HG03135 (cell line): ENCODE results near the gene SLC16A12.
"Not testable (repeated sequence)": the region's sequence is repeated elsewhere in the genome, so short reads cannot be mapped to it uniquely, and the experiment has no call there.

Source experiments
- ATAC-seq: cut with Tn5 transposase; IDR thresholded peaks from one replicate; pipeline ENCODE4 v1.9.1; 2021; ENCODE audit warnings: mild to moderate bottlenecking, moderate library complexity; ENCODE audit not compliant: unreplicated experiment

Gene SLC16A12

DNA sequence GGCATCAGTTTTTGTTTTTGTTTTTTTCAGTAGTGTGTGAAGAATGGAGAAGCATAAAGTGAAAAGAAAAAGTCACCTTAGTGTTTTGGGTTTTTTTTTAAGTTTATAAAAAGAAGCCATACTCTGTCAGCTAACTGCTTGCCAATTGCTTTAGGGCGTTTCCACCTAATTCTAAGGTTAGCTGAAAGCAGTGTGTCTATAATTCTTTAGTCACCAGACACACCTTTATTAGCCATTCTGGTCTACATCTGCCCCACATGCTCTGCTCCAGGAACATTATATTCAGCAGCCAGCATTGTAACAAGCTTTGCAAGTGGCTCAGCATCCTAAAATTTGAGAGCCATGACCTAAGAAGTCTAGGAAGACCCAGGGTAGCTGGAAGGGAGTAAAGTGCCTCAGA is 14.1 kb upstream of the SLC16A12 start:
- no peak for ATAC-seq

DNA sequence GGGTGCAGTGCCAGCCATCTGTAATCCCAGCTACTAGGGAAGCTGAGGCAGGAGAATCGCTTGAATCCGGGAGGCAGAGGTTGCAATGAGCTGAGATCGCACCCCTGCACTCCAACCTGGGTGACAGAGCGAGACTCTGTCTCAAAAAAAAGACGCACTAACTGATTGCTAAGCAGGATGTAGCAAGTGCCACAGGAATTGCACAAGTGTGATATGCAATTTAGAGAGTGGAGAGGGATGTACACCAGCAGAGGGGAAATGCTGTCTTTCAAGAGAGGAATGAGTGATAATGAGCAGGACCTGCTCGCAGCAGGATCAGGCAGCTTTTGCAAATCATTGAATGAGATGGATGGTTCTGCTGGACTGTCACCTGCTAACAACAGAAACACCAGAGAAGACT is 13.3 kb upstream of the SLC16A12 start:
- ATAC-seq = no peak

DNA sequence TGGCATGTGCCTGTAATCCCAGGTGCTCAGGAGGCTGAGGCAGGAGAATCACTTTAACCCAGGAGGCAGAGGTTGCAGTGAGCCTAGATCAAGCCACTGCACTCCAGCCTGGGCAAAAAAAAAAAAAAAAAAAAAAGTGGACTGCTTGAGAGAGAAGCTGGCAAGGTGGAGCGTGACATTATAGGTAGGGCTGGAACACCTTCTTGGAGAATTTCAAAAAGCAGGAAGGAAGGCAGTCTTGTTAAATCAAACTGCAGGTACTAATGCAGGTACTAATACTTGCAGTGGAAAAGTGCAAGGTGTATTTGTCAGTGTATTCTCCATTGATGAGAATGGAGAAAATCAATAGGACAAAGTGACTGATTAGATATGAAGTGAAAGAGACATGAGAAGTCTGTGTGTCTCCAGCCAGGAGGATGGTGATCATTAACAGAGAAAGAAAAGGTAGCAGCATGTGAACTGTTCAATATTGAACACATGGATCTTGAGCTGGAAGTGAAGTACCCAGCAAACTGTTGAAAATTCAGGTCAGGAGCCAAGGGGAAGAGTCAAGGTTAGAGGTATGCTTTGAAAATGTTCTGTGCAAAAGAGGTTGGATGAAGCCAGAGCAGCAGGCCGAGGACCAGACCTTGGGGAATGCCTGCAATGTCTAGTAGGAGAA is 12.6 kb upstream of the SLC16A12 start:
- ATAC-seq = no peak

DNA sequence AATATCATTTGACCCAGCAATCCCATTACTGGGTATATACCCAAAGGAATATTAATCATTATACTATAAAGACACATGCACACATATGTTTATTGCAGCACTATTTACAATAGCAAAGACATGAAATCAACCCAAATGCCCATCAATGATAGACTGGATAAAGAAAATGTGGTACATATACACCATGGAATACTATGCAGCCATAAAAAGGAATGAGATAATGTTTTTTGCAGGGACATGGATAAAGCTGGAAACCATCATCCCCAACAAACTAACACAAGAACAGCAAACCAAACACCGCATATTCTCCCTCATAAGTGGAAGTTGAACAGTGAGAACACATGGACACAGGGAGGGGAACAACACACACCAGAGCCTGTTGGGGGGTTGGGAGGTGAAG is 11.3 kb upstream of the SLC16A12 start:
- not testable (repeated sequence) for ATAC-seq

DNA sequence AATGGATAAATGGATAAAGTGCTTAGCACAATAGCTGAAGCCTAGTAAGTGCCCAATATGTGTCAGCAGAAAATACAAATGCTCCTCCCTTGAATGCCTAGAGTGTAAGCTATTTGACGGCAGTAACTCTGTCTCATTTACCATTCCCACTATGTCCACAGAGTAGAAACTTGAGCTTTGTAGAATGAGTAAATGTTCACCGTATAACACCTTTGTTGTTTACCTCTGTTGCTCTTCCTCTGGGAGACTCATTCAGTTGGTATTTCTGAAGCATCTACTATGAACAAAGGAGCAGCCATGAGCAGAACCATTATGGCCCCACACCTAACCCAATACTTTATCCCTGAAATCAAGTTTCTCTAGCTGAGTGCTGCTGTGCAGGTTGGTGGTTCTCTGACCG is 8.4 kb upstream of the SLC16A12 start:
- no peak for ATAC-seq

DNA sequence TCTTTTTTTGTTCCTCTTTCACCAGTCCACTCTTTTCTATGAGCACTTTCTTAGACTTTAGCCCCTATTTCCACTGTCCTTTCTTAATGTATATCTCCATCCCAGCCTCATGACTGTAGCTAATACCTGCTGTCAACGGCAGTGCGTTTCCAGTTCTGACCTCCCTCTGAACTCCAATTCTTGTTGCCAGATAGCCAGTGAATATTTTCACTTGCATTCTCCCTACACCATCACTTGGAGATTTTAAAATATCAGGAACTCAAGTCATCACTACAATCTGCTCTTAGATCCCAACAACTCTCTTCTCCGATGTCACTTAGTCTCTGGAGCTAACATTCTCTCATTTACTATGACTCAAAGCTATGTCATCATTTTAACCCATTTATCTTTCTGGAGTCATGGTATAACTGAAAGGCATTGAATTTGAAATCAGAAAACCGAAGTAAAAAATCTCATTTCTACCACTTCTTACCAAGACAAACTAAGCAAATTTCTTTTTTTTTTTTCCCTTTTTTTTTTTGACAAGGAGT is 5.1 kb upstream of the SLC16A12 start:
- no peak for ATAC-seq

DNA sequence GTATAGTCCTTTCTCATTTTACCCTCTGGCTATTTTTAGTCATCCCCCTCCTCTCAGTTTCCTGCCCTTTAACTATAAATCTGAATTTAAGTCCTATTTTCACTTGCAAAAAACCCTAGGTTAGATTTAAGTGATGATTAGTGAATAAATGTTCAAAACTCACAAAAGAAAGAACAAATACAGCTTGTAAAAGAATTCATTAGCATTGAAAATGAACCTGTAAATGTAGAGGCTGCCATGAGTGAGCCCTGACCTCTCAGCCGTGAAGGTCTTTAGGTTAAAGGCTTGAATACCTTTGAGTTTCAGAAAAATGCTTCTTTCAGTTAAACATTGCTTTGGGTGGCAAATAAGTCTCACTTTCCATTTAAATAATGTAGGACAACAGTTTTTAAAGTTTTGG is 2.0 kb upstream of the SLC16A12 start:
- ATAC-seq = no peak

DNA sequence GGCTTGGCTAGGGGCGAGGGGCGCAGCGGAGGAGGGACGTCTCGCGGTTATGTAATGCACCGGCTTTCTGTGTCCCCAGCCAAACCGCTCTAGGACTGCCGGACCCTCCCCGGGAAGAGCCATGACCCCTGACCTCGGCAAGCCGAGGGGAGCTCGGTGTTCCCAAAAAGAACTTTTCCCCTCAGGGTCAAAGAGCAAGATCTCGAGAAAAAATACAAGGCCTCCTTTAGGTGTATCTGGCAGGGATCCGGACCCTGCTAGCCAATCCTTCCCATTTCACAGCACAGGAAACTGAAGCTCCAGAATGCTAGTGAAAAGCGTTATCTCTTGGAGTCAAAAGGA is 590 bp upstream of the SLC16A12 start:
- ATAC-seq = no peak

DNA sequence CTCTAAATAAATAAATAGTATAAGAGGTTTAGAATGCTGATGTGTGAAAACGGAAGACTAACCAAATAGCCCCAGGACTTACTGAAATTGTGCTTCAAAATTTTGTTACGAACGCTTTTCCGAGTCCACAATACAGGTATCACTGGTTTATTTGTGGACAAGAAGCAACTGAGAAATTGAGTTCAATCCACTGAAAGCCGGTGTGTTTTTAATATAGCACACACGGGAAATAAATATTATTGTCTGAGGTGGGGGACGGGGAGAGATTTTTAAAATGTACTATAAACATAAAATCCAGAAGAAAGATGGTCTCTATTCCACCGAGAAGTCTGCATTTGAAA is 598 bp downstream of the SLC16A12 start:
- ATAC-seq = no peak

DNA sequence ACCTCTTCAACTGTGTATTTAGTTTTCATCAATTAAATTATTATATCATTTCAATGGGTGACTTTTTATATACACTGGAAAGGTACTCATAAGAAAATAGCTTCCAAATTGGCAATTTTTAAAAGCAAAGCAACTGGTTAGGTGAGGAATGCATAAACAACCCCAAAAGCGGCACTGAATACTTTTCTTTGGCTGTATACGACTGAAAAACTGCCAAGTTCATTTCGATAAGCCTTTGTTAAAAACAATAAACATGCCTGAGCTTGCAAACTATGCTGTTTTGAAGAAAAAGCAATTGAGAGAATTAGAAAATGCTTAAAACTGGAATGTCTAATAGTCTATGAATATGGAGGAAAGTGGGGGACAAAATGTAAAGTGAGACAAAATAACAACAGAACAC is 2.9 kb downstream of the SLC16A12 start:
- no peak for ATAC-seq

DNA sequence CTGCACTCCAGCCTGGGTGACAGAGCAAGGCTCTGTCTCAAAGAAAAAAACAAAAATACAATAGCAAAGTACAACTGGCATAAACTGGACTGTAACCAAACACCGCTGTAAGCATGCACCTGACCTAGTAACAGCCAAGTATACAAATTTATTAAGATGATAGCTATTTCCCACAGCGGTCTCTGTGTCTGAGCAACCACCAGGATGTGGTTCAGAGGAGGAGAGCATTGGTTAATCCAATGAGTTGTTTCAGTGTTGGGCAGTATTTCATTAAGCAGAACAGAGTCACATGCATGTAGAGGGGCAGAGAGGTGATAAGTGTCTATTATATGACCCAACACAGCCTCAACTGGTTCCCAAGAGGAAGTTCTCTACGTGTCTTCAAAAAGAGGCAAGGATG is 4.0 kb downstream of the SLC16A12 start:
- ATAC-seq = no peak

DNA sequence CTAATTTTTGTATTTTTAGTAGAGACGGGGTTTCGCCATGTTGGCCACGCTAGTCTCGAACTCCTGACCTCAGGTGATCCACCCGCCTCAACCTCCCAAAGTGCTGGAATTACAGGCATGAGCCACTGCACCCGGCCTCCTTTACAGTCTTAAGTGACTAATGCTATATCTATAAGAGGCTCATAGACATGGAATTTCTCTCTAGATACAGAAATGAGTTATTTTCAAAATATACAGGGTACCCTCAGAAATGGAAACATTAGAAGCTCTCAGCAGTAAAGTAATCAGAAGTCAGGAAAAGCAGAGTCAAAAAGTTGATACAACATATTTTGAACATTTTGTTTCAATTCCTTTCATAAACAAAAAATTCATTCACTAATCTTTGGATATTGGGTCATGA is 5.7 kb downstream of the SLC16A12 start:
- ATAC-seq = not testable (repeated sequence)

DNA sequence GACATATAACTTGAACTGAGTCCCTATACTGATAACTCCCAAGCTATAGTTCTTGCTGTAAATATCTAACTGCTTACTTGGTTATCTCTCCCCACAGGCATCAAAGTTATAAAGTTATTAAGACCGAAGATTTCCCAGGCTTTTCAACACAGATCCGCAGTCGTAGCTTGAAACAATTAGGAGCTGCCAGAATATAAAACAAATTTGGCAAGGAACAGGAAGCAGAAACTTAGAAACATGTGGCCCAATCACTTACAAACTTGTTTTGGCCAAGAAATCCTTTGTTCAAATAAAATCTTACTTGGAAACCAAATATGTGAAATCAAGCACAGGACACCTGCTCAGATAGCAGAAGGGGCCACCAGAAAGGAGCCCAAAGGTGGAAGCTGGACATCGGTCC is 9.0 kb downstream of the SLC16A12 start:
- no peak for ATAC-seq

DNA sequence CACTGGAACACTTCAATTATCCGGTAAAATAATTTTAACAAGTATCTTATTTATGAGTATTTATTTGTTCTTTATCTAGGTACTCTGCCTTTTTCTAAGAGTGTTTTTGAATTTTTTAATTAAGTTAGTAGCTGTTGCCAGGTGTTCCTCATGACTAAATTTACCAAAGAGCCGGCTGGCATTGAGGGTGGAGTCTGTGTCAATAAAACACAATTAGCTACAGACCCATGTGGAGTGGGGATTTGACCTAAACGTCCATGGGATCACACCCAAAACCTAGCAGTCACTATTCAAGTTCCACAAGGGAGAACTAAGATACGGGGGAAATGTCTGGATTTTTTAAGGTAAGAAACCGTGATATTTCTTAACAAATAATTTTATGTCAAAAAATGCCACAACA is 9.8 kb downstream of the SLC16A12 start:
- no peak for ATAC-seq

DNA sequence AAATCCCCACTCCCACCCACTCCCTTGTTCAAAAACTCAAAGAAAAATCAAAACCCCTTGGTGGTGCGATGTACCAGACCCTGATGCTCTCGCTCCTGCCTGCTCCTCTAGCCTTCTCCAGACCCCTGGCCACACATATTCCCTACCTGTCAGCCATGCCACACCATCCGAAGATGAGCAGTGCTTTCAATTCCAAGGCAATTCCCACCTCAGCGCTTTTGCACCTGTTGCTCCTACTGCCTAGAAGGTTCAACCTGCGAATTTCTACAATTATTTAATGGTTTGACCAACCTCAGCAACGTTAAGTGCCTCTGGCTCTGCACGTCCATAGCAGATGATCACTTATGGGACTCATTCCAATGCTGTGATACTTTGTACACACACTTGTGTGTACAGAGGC is 11.1 kb downstream of the SLC16A12 start:
- ATAC-seq = no peak

DNA sequence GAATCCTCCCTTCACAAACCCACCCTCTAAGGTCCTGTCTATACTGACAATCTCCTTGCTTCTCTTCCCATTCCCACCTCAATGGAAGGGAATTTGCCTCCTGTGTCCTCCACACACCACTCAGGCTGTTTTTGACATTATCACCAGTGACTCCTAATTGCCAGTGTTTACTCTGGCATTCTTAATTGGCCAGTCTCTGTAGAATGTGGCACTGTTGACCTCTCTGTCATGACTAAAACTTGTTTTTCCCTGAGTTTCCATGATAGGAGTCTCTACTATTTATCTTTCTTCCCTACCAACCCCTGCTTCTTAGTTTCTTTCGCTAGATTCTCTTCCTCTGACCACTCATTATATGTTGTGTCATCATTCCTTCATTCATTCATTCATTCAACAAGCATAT is 12.1 kb downstream of the SLC16A12 start:
- ATAC-seq = no peak

DNA sequence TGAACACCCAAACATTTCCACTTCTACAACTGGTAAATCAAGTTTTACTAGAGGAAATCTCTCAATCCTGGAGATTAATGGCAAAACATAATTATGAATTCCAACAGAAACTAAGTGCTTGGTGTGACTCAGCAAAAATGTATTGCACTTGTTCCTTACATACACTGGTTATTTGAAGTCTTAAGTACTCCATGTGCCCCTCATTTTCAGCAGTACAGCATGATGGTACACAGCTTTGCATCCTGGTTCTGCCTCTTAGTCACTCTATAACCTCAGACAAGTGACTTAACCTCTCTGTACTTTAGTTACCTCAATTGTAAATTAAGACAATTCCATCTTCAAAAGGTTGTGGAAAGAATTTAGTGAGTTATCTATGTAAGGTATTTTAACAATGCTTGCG is 12.9 kb downstream of the SLC16A12 start:
- no peak for ATAC-seq

DNA sequence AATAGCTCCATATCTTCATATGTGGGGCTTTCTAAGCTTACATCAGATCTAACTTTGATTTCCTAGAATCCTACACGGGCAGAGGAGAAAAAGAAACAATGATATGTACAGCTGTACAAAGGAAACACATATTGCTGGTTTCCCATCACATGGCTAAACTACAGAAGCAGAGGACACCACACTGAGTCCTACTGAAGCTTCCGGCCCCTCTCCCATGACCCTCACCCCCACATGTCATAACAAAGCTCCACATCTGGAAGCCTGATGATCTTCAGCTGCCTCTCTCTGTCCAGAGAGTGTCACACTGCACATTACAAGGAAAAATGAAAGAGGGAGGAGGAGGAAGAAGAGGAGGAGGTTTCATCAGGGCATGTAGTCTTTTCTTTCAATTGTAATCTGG is 14.0 kb downstream of the SLC16A12 start:
- ATAC-seq = no peak

DNA sequence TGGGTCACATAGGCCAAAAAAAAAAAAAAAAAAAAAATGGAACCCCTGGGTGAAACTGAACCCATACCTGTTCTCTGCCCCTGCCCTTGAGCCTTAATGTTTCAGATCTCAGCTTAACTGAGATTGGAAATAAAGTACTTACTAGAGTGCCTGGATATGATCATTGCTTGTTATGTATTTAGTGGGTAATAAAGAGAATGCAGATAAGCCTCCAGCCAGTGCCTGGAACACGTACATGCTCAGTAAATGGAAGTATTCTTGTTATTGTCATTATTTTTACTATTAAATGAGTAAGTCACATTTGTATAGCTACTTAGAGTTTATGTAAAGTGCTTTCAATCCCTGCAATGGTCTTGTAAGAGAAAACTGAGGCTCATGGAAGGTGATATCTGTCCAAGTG is 14.7 kb downstream of the SLC16A12 start:
- no peak for ATAC-seq

DNA sequence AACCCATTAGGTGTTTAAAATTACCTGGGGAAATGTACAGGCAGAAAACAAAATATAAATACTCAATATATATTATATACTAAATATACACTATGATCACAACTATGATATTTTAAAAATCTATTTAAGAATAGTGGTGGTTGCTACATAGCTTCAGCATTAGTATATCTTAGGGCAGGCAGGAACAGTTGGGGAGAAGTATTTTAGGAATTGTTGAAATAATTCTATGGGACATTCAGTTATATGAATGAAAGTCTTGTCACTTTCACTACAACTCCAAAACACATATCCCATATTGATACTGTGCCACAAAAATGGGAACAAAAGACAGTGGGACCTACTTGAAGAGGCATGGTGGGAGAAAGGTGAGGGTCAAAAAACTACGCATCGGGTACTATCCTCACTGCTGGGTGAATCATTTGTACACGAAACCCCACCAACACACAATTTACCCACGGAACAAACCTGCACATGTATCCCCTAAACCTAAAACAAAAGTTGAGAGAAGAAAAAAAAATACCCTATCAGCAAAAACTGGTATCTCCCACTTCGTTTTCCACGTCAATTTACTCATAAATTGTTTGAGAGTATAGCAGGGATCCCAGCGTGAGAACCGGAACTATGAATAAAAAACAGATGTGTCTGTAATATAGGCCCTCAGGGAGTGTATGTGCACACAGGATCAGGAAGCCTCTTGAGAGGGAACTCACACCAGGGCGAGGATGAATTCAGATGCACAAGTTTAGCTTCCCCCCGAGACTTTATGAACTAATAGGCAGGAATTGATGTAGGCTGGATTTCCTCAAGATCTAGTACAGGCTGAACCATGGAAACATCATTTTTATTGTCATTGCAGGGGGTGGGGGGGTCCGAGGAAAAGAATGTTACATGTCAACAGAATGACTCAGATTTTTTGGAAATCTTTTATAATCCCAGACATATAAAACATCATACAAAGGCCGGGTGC is 16.2 kb downstream of the SLC16A12 start:
- ATAC-seq = no peak

DNA sequence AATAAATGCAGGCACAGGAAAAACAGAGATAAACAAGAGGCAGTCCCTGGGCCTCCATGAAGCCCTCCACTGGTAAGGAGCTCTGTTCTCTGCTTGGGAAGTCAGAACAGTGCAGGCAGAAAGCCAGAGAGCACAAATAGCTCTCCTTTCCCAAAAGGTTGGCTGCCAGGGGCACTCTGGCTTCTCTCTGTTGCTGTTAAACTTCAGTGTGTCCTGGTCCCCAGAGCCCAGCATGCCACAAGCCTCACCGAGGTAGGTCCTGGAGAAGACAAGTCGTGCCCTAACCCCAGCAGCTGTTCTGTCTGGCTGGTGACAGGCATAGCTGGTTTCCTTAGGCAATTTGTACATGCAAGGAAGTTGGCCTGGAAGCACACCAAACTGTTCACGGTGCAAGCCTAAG is 17.3 kb downstream of the SLC16A12 start:
- no peak for ATAC-seq

DNA sequence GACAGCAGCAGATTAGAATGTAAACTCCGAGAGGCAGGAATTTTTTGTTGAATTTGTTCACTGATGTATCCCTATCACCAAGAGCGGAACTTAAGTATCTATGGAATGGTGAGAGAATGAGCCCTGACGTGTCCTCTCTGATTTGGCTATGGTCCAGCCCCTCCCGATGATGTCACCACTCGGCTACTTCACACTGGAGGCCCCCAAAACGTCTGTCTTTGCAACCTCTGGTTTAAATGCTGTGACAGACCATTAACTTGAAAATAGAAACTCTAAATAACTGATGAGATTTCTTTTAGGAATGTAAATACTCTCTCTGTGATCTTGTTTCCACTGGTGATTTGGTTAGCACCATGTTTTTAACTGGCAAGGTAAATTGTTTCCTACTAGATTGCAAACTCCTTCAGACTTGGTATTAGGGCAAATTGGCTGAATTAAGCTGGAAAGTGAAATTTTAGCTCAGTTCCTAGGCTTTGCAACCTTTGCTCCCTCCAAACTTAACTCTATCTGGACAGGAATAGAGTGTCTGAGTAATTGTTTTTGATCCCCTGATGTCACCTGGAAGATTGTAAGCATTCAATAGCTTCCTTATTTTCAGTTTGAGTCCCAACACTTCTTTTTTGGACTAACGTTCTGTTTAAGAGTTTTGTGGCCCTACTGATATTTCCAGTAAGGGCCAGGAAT is 19.1 kb downstream of the SLC16A12 start:
- no peak for ATAC-seq
